Eye (tissue), 1 donor: ENCODE measurements around the gene C1orf35.

Experiments used
- DNase-seq: peaks from one replicate; pipeline ENCODE4 v3.0.0-alpha.2; 2015

The C1orf35 gene

DNA sequence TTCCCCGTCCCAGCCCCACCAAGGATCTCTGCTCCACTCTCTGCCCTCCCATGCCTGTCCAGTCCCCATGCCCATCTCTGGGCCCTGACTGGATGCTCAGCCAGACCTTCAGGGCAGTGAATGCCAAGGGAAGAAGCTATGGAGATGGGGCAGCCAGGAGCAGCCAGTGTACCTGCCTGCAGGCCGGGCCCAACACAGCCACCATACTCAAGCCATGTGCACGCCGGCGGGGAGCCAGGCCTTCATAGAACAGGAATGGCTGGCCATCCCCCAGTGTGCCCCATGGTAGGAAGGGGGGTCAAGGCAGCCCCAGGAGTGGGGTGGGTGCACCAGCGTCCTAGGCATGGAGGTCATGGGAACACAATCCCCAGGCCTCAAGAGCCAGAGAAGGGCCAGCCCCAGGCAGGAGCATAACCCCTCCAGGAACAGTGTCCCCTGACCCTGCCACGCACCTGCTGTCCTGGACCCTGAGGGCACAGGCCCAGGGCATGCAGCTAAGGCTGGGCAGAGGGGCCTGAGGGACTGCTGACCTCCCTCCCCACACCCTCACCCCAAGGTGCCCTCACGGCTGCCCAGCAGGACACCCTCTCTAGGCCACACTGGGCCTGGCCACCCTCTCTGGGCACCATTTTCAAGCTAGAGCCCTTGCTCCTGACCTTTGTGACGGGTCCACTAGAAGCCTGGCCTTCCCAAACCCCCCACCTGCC, 40.9 kb downstream of the C1orf35 start:
- DNase-seq = no peak

DNA sequence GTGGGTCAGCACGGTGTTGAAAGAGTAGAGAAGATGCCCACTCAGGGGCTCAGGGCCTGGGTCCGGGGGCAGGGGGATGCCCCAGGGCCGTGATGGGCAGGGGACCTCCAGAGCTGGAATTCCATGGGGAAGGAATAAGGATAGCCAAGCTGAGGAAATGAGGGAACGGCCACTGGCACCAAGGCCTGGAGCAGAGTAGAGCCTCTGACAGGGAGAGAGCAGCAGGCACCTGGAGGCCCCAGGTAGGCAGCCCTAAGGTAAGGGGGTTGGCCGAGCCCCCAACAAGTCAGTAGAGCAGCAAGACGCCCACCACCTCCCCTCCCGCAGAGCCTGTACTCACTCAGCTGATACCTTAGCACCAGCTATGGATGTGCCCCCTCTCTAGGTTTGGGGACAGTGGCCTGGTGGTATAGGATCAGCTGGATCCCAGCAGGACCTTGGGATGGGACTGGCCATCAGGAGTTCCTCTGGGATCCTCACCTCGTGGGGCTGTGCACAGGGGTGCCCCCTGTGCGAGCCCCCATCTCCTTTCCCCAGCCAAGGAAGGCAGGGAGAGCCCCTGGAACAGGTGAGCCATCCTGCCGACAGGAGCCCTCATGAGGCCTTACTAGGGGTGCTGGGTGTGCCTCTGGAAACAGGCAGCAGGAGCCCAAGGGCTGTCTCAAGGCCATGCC, 41.6 kb downstream of the C1orf35 start:
- DNase-seq = no peak

DNA sequence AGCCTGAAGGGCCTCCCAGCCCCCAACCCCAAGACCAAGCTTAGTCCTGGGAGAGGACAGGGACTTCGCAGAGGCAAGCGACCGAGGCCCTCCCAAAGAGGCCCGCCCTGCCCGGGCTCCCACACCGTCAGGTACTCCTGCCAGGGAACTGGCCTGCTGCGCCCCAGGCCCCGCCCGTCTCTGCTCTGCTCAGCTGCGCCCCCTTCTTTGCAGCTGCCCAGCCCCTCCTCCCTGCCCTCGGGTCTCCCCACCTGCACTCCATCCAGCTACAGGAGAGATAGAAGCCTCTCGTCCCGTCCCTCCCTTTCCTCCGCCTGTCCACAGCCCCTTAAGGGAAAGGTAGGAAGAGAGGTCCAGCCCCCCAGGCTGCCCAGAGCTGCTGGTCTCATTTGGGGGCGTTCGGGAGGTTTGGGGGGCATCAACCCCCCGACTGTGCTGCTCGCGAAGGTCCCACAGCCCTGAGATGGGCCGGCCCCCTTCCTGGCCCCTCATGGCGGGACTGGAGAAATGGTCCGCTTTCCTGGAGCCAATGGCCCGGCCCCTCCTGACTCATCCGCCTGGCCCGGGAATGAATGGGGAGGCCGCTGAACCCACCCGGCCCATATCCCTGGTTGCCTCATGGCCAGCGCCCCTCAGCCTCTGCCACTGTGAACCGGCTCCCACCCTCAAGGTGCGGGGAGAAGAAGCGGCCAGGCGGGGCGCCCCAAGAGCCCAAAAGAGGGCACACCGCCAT, 42.5 kb downstream of the C1orf35 start:
- no peak for DNase-seq

DNA sequence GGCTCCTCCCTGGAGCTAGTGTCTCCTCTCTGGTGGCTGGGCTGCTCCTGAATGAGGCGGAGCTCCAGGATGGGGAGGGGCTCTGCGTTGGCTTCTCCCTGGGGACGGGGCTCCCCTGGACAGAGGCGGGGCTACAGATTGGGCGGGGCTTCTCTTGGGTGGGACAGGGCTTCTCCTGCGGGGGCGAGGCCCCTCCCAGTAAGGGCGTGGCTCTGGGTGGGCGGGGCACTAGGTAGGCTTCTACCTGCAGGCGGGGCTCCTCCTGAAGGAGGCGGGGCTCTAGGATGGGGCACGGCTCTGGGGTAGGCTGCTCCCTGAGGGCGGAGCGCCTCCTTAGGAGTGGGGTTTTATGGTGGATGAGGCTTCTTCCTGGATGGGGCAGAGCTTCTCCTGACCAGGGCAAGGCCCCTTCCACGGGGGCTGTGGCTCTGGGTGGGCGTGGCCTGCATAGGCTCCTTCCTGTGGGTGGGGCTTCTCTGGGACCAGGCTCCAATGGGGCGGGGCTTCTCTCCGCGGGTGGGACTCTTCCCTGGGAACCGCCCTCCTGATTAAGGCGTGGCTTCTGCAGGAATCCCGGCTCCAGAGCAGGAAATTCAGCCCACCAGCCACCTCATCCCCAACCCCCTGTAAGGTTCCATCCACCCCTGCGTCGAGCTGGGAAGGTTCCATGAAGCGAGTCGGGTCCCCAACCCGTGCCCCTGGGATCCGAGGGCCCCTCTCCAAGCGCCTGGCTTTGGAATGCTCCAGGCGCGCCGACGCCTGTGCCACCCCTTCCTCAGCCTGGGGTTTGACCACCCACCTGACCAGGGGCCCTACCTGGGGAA, 43.3 kb downstream of the C1orf35 start:
- peak; percentile 60 for DNase-seq

DNA sequence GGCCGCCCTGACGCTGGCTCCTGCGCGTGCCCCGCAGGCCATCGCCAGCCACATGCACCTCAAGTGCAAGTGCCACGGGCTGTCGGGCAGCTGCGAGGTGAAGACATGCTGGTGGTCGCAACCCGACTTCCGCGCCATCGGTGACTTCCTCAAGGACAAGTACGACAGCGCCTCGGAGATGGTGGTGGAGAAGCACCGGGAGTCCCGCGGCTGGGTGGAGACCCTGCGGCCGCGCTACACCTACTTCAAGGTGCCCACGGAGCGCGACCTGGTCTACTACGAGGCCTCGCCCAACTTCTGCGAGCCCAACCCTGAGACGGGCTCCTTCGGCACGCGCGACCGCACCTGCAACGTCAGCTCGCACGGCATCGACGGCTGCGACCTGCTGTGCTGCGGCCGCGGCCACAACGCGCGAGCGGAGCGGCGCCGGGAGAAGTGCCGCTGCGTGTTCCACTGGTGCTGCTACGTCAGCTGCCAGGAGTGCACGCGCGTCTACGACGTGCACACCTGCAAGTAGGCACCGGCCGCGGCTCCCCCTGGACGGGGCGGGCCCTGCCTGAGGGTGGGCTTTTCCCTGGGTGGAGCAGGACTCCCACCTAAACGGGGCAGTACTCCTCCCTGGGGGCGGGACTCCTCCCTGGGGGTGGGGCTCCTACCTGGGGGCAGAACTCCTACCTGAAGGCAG, 44.0 kb downstream of the C1orf35 start:
- DNase-seq = no peak

DNA sequence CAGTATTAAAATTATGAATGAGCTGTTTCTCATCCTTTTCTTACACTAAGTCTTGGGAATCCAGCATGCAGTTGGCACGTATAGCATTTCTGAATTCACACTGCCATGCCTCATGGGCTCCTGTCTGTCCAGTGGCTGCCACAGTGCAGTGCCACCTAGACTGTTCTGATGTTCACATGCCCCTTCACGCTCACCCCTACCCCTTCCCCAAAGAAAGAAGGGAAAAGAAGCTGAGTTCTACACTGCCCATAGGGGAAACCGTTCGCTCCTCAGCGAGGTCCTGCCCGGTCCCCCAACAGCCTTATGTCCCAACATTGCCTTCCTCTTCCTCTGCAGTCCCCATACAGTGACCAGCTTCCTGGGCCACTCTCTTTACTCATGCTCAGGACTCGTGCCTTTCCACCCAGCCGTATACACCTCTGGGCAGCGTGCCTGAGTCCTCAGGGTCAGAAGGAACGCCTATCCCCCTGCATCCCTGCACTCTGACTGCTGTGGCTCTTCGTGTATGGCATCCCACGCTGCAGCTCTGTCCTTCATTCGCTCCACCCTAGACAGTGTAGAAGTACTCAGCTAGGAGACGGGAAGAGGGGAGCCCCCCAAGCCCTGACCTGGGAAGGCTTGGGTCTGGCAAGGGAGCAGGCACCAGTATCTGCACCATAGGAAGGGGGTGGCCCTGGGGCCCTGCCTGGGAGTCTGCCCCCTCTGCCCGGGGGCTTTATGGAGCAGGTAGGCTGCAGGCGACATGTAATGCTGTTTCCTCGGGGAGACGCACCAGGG, 44.8 kb downstream of the C1orf35 start:
- no peak for DNase-seq
